H1 (cell line): ENCODE data around the gene DLG5. TPM values are rescaled to one million over a fixed set of nuclear protein-coding genes. Genes with fewer than 3 reads are reported as not detected.

Source experiments
- CTCF ChIA-PET: fragments of 300-600 bp; sonication (Branson Sonifier 250); formaldehyde crosslinking; loops from one replicate; lab custom pipeline; 2021; ENCODE audit not compliant: partially characterized antibody; lab: Charles Lee
- POLR2A ChIA-PET: fragments of 300-600 bp; sonication (Branson Sonifier 250); formaldehyde crosslinking; loops from one replicate; lab custom pipeline; 2021; ENCODE audit warnings: inconsistent platforms; ENCODE audit not compliant: partially characterized antibody; lab: Charles Lee
- DNase-seq, 2 experiments: peaks; one replicate each; pipeline versions ENCODE4 v3.0.0 to v3.0.0-alpha.2; 2010 to 2022; ENCODE audit warnings: low spot score in 2 of 2, low read depth in 1 of 2, mixed read lengths in 1 of 2
- FAIRE-seq: peaks from 2 replicates; lab custom pipeline; 2011; peaks lifted over from hg19 to GRCh38; lab: Jason Lieb, UNC
- H2AFZ ChIP-seq: 2 replicates; pipeline ENCODE4 v1.8.1; 2012; ENCODE audit warnings: low read length, inconsistent platforms
- H2AK5ac ChIP-seq: 2 replicates; pipeline ENCODE4 v1.6.1; 2013; ENCODE audit warnings: low read depth, low read length
- H2BK120ac ChIP-seq: replicated peaks from 2 replicates; pipeline ENCODE3; 2013; ENCODE audit warnings: low read depth, low read length, inconsistent platforms
- H2BK12ac ChIP-seq: 2 replicates; pipeline ENCODE4 v1.6.1; 2013; ENCODE audit warnings: low read depth, low read length
- H2BK15ac ChIP-seq: 2 replicates; pipeline ENCODE4 v1.6.1; 2013; ENCODE audit warnings: low read length
- H2BK20ac ChIP-seq: 2 replicates; pipeline ENCODE4 v1.6.1; 2013; ENCODE audit warnings: low read length
- H2BK5ac ChIP-seq: 2 replicates; pipeline ENCODE4 v1.6.1; 2013; ENCODE audit warnings: low read depth, low read length
- H3K14ac ChIP-seq: 2 replicates; pipeline ENCODE4 v1.6.1; 2013; ENCODE audit warnings: inconsistent platforms; ENCODE audit not compliant: insufficient read length
- H3K18ac ChIP-seq: 2 replicates; pipeline ENCODE4 v1.6.1; 2013; ENCODE audit warnings: low read length; ENCODE audit errors: extremely low read depth
- H3K23ac ChIP-seq: 2 replicates; pipeline ENCODE4 v1.6.1; 2013; ENCODE audit warnings: inconsistent platforms; ENCODE audit not compliant: insufficient read length
- H3K23me2 ChIP-seq: 2 replicates; pipeline ENCODE4 v1.6.1; 2013; ENCODE audit warnings: low read depth, low read length
- H3K27ac ChIP-seq: 2 replicates; pipeline ENCODE4 v1.6.1; 2011; ENCODE audit warnings: low read depth, low read length, inconsistent platforms
- H3K27me3 ChIP-seq, 4 experiments: replicated peaks in 1 of 4; 1 replicate in 1 of 4; 2 replicates in 3 of 4; pipeline versions ENCODE4 v1.6.1 to v1.8.1; 2011 to 2013; ENCODE audit warnings: low read length in 3 of 4, mild to moderate bottlenecking in 3 of 4, inconsistent platforms in 2 of 4, mixed read lengths in 2 of 4, moderate library complexity in 1 of 4; ENCODE audit not compliant: control insufficient read depth in 3 of 4, insufficient read depth in 3 of 4; ENCODE audit errors: extremely low read depth in 1 of 4
- H3K36me3 ChIP-seq, 4 experiments: 2 replicates each; pipeline versions ENCODE4 v1.6.1 to v1.8.1; 2011 to 2013; ENCODE audit warnings: mild to moderate bottlenecking in 4 of 4, low read length in 3 of 4, moderate library complexity in 2 of 4, control low read depth in 1 of 4, inconsistent platforms in 1 of 4; ENCODE audit not compliant: insufficient read depth in 4 of 4, control insufficient read depth in 2 of 4
- H3K4ac ChIP-seq: replicated peaks from 2 replicates; pipeline ENCODE3; 2013; ENCODE audit warnings: low read length, low read depth, mixed read lengths, inconsistent platforms; ENCODE audit not compliant: insufficient read length
- H3K4me1 ChIP-seq, 4 experiments: replicated peaks in 1 of 4; 1 replicate in 1 of 4; 2 replicates in 3 of 4; pipeline versions ENCODE4 v1.6.1 to v1.8.1; 2011 to 2013; ENCODE audit warnings: low read length in 3 of 4, inconsistent platforms in 2 of 4, mixed read lengths in 1 of 4; ENCODE audit not compliant: insufficient read depth in 4 of 4, control insufficient read depth in 3 of 4
- H3K4me2 ChIP-seq, 2 experiments: 2 replicates each; pipeline versions ENCODE4 v1.6.1 to v1.8.1; 2011 to 2013; ENCODE audit warnings: low read depth in 2 of 2, low read length in 2 of 2, control low read depth in 1 of 2, inconsistent platforms in 1 of 2, mild to moderate bottlenecking in 1 of 2; ENCODE audit not compliant: insufficient read depth in 1 of 2
- H3K4me3 ChIP-seq, 4 experiments: fragments of 200-600, 300-600 bp in 1 of 4; sonication (generic), shearing (Covaris generic), sonication (Bioruptor Twin) in 1 of 4; 2 replicates each; pipeline versions ENCODE4 v1.5.1 to v1.8.1; 2011 to 2016; ENCODE audit warnings: low read length in 4 of 4, low read depth in 3 of 4, control low read depth in 2 of 4, inconsistent platforms in 2 of 4, mild to moderate bottlenecking in 2 of 4, mixed read lengths in 1 of 4, moderate library complexity in 1 of 4; ENCODE audit not compliant: insufficient read depth in 2 of 4; ENCODE audit errors: extremely low read depth in 1 of 4
- H3K56ac ChIP-seq: replicated peaks from 2 replicates; pipeline ENCODE3; 2013; ENCODE audit warnings: low read depth, mild to moderate bottlenecking, mixed read lengths, low read length, inconsistent platforms; ENCODE audit not compliant: insufficient read length
- H3K79me1 ChIP-seq: 2 replicates; pipeline ENCODE4 v1.6.1; 2013; ENCODE audit warnings: low read depth, low read length, control low read depth
- H3K79me2 ChIP-seq, 2 experiments: 2 replicates each; pipeline versions ENCODE4 v1.6.1 to v1.8.1; 2012 to 2013; ENCODE audit warnings: low read length in 2 of 2, mild to moderate bottlenecking in 2 of 2, inconsistent platforms in 1 of 2; ENCODE audit not compliant: insufficient read depth in 2 of 2, control insufficient read depth in 1 of 2
- H3K9ac ChIP-seq, 4 experiments: replicated peaks in 1 of 4; 1 replicate in 1 of 4; 2 replicates in 3 of 4; pipeline versions ENCODE4 v1.6.1 to v1.8.1; 2011 to 2013; ENCODE audit warnings: low read depth in 3 of 4, low read length in 3 of 4, control low read depth in 2 of 4, mild to moderate bottlenecking in 2 of 4, moderate library complexity in 2 of 4, inconsistent platforms in 1 of 4; ENCODE audit errors: extremely low read depth in 1 of 4
- H3K9me3 ChIP-seq, 2 experiments: 2 replicates each; pipeline versions ENCODE4 v1.6.1 to v1.8.1; 2012 to 2013; ENCODE audit warnings: mild to moderate bottlenecking in 2 of 2, moderate library complexity in 2 of 2, control low read depth in 1 of 2, inconsistent platforms in 1 of 2, low read depth in 1 of 2, low read length in 1 of 2, mixed read lengths in 1 of 2; ENCODE audit not compliant: insufficient read depth in 2 of 2
- H4K20me1 ChIP-seq, 2 experiments: replicated peaks in 1 of 2; 2 replicates each; pipeline versions ENCODE3 to v1.8.1; 2011 to 2013; ENCODE audit warnings: inconsistent platforms in 2 of 2, low read length in 2 of 2, mild to moderate bottlenecking in 1 of 2; ENCODE audit not compliant: insufficient read depth in 2 of 2, control insufficient read depth in 1 of 2
- H4K5ac ChIP-seq: 2 replicates; pipeline ENCODE4 v1.6.1; 2013; ENCODE audit warnings: low read length, low read depth, mixed read lengths, inconsistent platforms; ENCODE audit not compliant: insufficient read length
- H4K8ac ChIP-seq: 2 replicates; pipeline ENCODE4 v1.8.0; 2013; ENCODE audit warnings: mild to moderate bottlenecking, moderate library complexity, low read length, inconsistent platforms; ENCODE audit not compliant: insufficient read depth; ENCODE audit errors: extremely low read depth
- H4K91ac ChIP-seq: replicated peaks from 2 replicates; pipeline ENCODE3; 2013; ENCODE audit warnings: low read length, mixed read lengths, inconsistent platforms; ENCODE audit not compliant: insufficient read length
- ASH2L ChIP-seq: fragments of 200-600, 300-600 bp; sonication (generic); IDR thresholded peaks from one replicate; pipeline ENCODE4 v1.7.1; 2017; ENCODE audit warnings: low read length
- HDAC2 ChIP-seq, 2 experiments: fragments of 300-600 bp in 1 of 2; sonication (generic) in 1 of 2; IDR thresholded peaks; 2 replicates each; pipeline ENCODE4 v1.6.1; 2011 to 2012; ENCODE audit warnings: low read depth in 2 of 2, low read length in 2 of 2, mild to moderate bottlenecking in 2 of 2, moderate library complexity in 2 of 2, borderline replicate concordance in 1 of 2, inconsistent platforms in 1 of 2
- HDAC6 ChIP-seq: IDR thresholded peaks from one replicate; pipeline ENCODE4 v1.7.1; 2012; ENCODE audit warnings: low read depth, mild to moderate bottlenecking, inconsistent platforms, low read length, moderate library complexity
- POLR2A ChIP-seq, 2 experiments: IDR thresholded peaks; 1 replicate in 1 of 2; 2 replicates in 1 of 2; pipeline ENCODE4 v1.6.1; 2011; ENCODE audit warnings: low read depth in 2 of 2, low read length in 2 of 2, mild to moderate bottlenecking in 2 of 2; ENCODE audit errors: control extremely low read depth in 1 of 2
- RBBP5 ChIP-seq: IDR thresholded peaks from 2 replicates; pipeline ENCODE4 v1.7.1; 2012; ENCODE audit warnings: low read depth, mild to moderate bottlenecking, inconsistent platforms, low read length, moderate library complexity, borderline replicate concordance
- RXRA ChIP-seq: IDR thresholded peaks from 2 replicates; pipeline ENCODE4 v1.6.1; 2011; ENCODE audit warnings: low read depth, mild to moderate bottlenecking, low read length, moderate library complexity; ENCODE audit not compliant: insufficient read depth
- SAP30 ChIP-seq: fragments of 300-600 bp; sonication (generic); IDR thresholded peaks from 2 replicates; pipeline ENCODE4 v1.7.1; 2012; ENCODE audit warnings: low read length, moderate library complexity, mild to moderate bottlenecking, inconsistent platforms; ENCODE audit not compliant: insufficient read depth, insufficient replicate concordance
- TEAD4 ChIP-seq: IDR thresholded peaks from 2 replicates; pipeline ENCODE4 v1.6.1; 2012; ENCODE audit warnings: low read depth, low read length, inconsistent platforms, mixed read lengths
- WGBS, 2 experiments: shearing (Covaris generic) in 1 of 2; methylation state at CpG; one replicate each; pipeline versions ENCODE4 v1.1.6 to v1.1.7; 2013 to 2015; ENCODE audit warnings: low lambda C conversion rate in 2 of 2, mixed read lengths in 2 of 2, inconsistent platforms in 1 of 2, low coverage in 1 of 2, missing lambda C conversion rate in 1 of 2; ENCODE audit not compliant: insufficient replicate concordance in 2 of 2, insufficient coverage in 1 of 2, insufficient read length in 1 of 2; ENCODE audit errors: extremely low coverage in 1 of 2, missing lambda C conversion rate in 1 of 2; 5-methylcytosine and 5-hydroxymethylcytosine counted together
- polyA plus RNA-seq, 7 experiments: library from polyadenylated mRNA; depleted of rRNA in 3 of 7; stranded (reverse) in 5 of 7; unstranded in 2 of 7; fragments of >200 nt in 5 of 7; fragments of 200-250 nt in 2 of 7; gene quantifications; 1 replicate in 5 of 7; 2 replicates in 1 of 7; 4 replicates in 1 of 7; pipeline versions ENCODE4 v1.2.1 to v1.2.3, GENCODE V29; 2011 to 2013; ENCODE audit warnings: missing spikeins in 2 of 7, mixed read lengths in 2 of 7
- total RNA-seq: library from RNA; stranded (reverse); fragmentation: NEBNext Ultra II Directional; extraction: Animal tissue kit (Norgen Biotek cat#: 25700); gene quantifications from 2 replicates; pipeline ENCODE4 v1.2.1, GENCODE V29; 2021

DLG5 gene
- total and polyA plus RNA-seq, 2 of the 8 experiments (the other 6 are each of a cell fraction or from before 2014, with no cell fraction given) = 15.6 to 71.4 TPM

DNA sequence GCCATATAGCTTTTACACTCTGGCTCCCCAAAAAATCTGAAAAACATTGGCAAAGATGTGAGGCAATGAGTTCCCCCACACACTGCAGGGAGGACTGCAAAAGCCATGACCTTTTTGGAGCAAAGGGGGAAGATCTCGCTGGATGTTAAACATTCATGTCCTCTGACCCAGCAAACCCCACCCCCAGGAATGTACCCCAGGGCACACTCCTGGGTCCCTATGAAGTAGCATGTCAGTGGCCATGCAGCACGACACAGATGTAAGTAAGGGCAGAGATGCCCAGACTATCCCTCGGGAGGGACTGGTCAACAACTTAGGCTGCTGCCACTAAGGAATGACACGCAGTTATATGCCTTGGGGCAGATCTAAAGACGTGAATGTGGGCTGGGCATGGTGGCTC, 100.6 kb downstream of the DLG5 start:
- Histone ChIP-seq H3K79me2 (no peaks in the 10 kb centered on the region), H2BK15ac (no peak overlapping the region), H4K8ac (no peak overlapping the region), H3K79me1 (no peaks in the 10 kb centered on the region; the same call in 1 of the 2 replicates), H2BK12ac (no peak overlapping the region), H2BK5ac (no peak overlapping the region), H3K4me3 (no peak overlapping the region), H3K27ac (no peak overlapping the region), H3K9me3 (no peaks in the 10 kb centered on the region), H3K9ac (no peak overlapping the region), H3K4me1 (no peaks in the 10 kb centered on the region), H4K20me1 (peaks cover 0 to 2% of the 10 kb centered on the region in 2 experiments), H3K27me3 (no peaks in the 10 kb centered on the region), H2BK120ac (no peak overlapping the region), H3K14ac (no peak overlapping the region), H3K36me3 (peaks cover 8 to 23% (median 16%) of the 10 kb centered on the region in 4 experiments; a peak in 6 of 8 replicates), H3K4me2 (no peak overlapping the region), H3K18ac (no peak overlapping the region), H4K91ac (no peak overlapping the region), H3K56ac (no peak overlapping the region), H2AK5ac (no peak overlapping the region), H3K4ac (no peak overlapping the region), H2BK20ac (no peak overlapping the region), H3K23me2 (no peaks in the 10 kb centered on the region; the same call in 1 of the 2 replicates), H2AFZ (no peak overlapping the region), H4K5ac (no peak overlapping the region), H3K23ac (no peak overlapping the region)
- CTCF ChIA-PET = interaction anchor here (1.1 to 2.5 kb wide), 5 partner anchors 11 to 161 kb away, joined by 3 to 19 read pairs (median 4); no protein-coding TSS in a partner anchor
- WGBS, 2 experiments = 90% methylated on average over 5 of the region's 5 CpGs; no CpG with 5 or more reads in 1 of the 2 experiments
- no peak for FAIRE-seq
- POLR2A ChIA-PET = no interaction called here
- TF ChIP-seq POLR2A (IDR thresholded peaks at IDR 0.05; ENCODE audit: control extremely low read depth in 1 of 2, low read depth in 2 of 2, low read length in 2 of 2) (no peak), TEAD4 (peak; percentile 88), RBBP5 (no peak), HDAC2 (IDR thresholded peaks at IDR 0.05; ENCODE audit: borderline replicate concordance in 1 of 2, low read depth in 2 of 2, low read length in 2 of 2) (no peak), SAP30 (no peak), ASH2L (no peak), HDAC6 (no peak), RXRA (no peak)
- DNase-seq = no peak
